ENCODE results near the gene NHLRC4. TPM values are rescaled to one million over a fixed set of nuclear protein-coding genes. Genes with fewer than 3 reads are reported as not detected.
A peak's percentile ranks its signal among the peaks of the same experiment; 100 is the strongest.

NHLRC4 gene
- total RNA-seq, 1 experiment from 2014 or later, result 4.0 TPM

- peaks cover 15% of the 10 kb centered on the region for H3K4me1 ChIP-seq (ENCODE audit: control insufficient read depth, insufficient read depth, low read length)
- DNase-seq (ENCODE audit: low read depth, low spot score), result no peak
- no peaks in the 10 kb centered on the region for H3K9me3 ChIP-seq (ENCODE audit: control insufficient read depth, insufficient read depth, low read depth, low read length)
- no peaks in the 10 kb centered on the region for H3K27me3 ChIP-seq (ENCODE audit: control insufficient read depth, insufficient read depth, low read length)
- H3K27ac ChIP-seq (ENCODE audit: low read length), result no peak overlapping the region
- TF ChIP-seq POLR2AphosphoS5 (IDR thresholded peaks at IDR 0.05; ENCODE audit: low read depth, low read length) (no peak), CTCF (IDR thresholded peaks at IDR 0.05) (no peak; the same call in 1 of the 2 replicates)
- TF ChIP-seq, protein P1, sequence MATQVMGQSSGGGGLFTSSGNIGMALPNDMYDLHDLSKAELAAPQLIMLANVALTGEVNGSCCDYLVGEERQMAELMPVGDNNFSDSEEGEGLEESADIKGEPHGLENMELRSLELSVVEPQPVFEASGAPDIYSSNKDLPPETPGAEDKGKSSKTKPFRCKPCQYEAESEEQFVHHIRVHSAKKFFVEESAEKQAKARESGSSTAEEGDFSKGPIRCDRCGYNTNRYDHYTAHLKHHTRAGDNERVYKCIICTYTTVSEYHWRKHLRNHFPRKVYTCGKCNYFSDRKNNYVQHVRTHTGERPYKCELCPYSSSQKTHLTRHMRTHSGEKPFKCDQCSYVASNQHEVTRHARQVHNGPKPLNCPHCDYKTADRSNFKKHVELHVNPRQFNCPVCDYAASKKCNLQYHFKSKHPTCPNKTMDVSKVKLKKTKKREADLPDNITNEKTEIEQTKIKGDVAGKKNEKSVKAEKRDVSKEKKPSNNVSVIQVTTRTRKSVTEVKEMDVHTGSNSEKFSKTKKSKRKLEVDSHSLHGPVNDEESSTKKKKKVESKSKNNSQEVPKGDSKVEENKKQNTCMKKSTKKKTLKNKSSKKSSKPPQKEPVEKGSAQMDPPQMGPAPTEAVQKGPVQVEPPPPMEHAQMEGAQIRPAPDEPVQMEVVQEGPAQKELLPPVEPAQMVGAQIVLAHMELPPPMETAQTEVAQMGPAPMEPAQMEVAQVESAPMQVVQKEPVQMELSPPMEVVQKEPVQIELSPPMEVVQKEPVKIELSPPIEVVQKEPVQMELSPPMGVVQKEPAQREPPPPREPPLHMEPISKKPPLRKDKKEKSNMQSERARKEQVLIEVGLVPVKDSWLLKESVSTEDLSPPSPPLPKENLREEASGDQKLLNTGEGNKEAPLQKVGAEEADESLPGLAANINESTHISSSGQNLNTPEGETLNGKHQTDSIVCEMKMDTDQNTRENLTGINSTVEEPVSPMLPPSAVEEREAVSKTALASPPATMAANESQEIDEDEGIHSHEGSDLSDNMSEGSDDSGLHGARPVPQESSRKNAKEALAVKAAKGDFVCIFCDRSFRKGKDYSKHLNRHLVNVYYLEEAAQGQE (IDR thresholded peaks at IDR 0.05; ENCODE audit: insufficient read depth in 1 of 2, low read depth in 2 of 2, low read length in 1 of 2), result no peak
- in situ Hi-C loops (cut with HindIII; ENCODE audit: low pct_unique_long_range_greater_than_20kb, low sequenced_read_pairs), result no loop called here
- CTCF ChIA-PET, result interaction anchor here (0.7 to 0.9 kb wide), 2 partner anchors 11 to 44 kb away, joined by 3 read pairs; no protein-coding TSS in a partner anchor
- BruUV-seq (replicated peaks), result no TSS peak
- no peak overlapping the region for H3K4me3 ChIP-seq (ENCODE audit: low read depth in 2 of 2, low read length in 2 of 2)
- H3K36me3 ChIP-seq (ENCODE audit: control insufficient read depth, insufficient read depth, low read length), result no peaks in the 10 kb centered on the region
- POLR2A ChIA-PET, result no interaction called here
- ATAC-seq, result peak; percentile 33; the same call in 1 of the 2 replicates
- intact Hi-C loops (cut with micrococcal nuclease; ENCODE audit: unreplicated experiment), result no loop called here
Measured at GRCh38 chr16:576823-577201, 10.0 kb downstream of the NHLRC4 start.

DNA sequence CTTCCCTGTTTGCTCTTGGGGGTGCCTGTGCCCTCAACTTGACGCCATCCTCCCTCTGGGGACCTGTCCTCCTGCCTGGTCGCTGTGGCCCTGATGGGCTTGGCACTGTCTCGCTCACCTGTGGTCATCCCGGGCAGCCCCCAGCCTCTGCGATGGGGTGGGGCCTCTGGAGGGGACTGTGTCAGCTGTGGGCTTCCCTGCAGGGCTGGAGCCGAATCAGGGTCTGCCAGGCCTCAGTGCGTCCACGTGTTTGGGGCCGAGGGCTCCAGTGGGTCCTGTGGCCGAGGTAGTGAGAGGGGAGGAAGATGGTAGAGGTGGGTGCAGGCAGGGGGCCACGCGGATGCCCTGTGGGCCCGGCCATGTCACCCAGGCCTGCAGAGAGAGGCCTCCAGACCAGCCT lies 11.0 kb downstream of the NHLRC4 start:
- Histone ChIP-seq H3K4me3 (ENCODE audit: low read depth in 2 of 2, low read length in 2 of 2) (no peak overlapping the region), H3K4me1 (ENCODE audit: control insufficient read depth, insufficient read depth, low read length) (peaks cover 10% of the 10 kb centered on the region), H3K9me3 (ENCODE audit: control insufficient read depth, insufficient read depth, low read depth, low read length) (no peaks in the 10 kb centered on the region), H3K27ac (ENCODE audit: low read length) (no peak overlapping the region), H3K27me3 (ENCODE audit: control insufficient read depth, insufficient read depth, low read length) (no peaks in the 10 kb centered on the region), H3K36me3 (ENCODE audit: control insufficient read depth, insufficient read depth, low read length) (no peaks in the 10 kb centered on the region)
- CTCF ChIA-PET, result interaction anchor here (0.5 kb wide), 1 partner anchor 45 kb away, joined by 3 read pairs; no protein-coding TSS in a partner anchor
- no TSS peak for BruUV-seq (replicated peaks)
- no peak for ATAC-seq
- intact Hi-C loops (cut with micrococcal nuclease; ENCODE audit: unreplicated experiment) (no loop called here), in situ Hi-C loops (cut with HindIII; ENCODE audit: low pct_unique_long_range_greater_than_20kb, low sequenced_read_pairs) (no loop called here)
- TF ChIP-seq, protein P1 (IDR thresholded peaks at IDR 0.05; ENCODE audit: insufficient read depth in 1 of 2, low read depth in 2 of 2, low read length in 1 of 2), result no peak
- DNase-seq (ENCODE audit: low read depth, low spot score), result no peak
- POLR2A ChIA-PET, result no interaction called here
